ENCODE data around the gene MTERF4. TPM values are rescaled to one million over a fixed set of nuclear protein-coding genes. Genes with fewer than 3 reads are reported as not detected.

The MTERF4 gene
- total and polyA plus RNA-seq, 2 of the 13 experiments (the other 11 are each of a cell fraction or from before 2014, with no cell fraction given), result 50.5 to 59.8 TPM

GRCh38 chr2:241053576-241054251, 48.4 kb downstream of the MTERF4 start:
- H3K36me3 ChIP-seq (replicated peaks in 1 of 2; ENCODE audit: control insufficient read depth in 1 of 2, insufficient read depth in 2 of 2, low read length in 2 of 2), result no peaks in the 10 kb centered on the region
- no peaks in the 10 kb centered on the region for H3K4me1 ChIP-seq (ENCODE audit: insufficient read depth, low read length)
- 75% methylated on average over 7 of the region's 8 CpGs for WGBS (ENCODE audit: low lambda C conversion rate)
- H2AFZ ChIP-seq (ENCODE audit: low read length), result no peak overlapping the region
- H3K9ac ChIP-seq (ENCODE audit: insufficient read depth, low read depth, low read length), result no peak overlapping the region
- H3K4me2 ChIP-seq (ENCODE audit: low read depth, low read length), result no peak overlapping the region
- no peaks in the 10 kb centered on the region for H3K9me3 ChIP-seq (ENCODE audit: low read length)
- in situ Hi-C loops (cut with HindIII; ENCODE audit: extremely low pct_ligation_motif_present, low pct_unique_long_range_greater_than_20kb) (no loop called here), intact Hi-C loops (cut with micrococcal nuclease; ENCODE audit: unreplicated experiment) (no loop called here)
- H4K20me1 ChIP-seq (ENCODE audit: insufficient read depth, low read length), result no peaks in the 10 kb centered on the region
- no peak for FAIRE-seq
- H3K27me3 ChIP-seq (ENCODE audit: control insufficient read depth in 1 of 2, insufficient read depth in 2 of 2, low read length in 2 of 2), result no peaks in the 10 kb centered on the region
- BruUV-seq (replicated peaks), result no TSS peak
- no peaks in the 10 kb centered on the region for H3K79me2 ChIP-seq (ENCODE audit: insufficient read depth, low read length)
- ChIA-PET CTCF (ENCODE audit: low intra/inter-chr PET ratio, low total read pairs) (no interaction called here), POLR2A (no interaction called here)
- TF ChIP-seq BHLHE40 (IDR thresholded peaks at IDR 0.05; ENCODE audit: low read length) (no peak), HCFC1 (IDR thresholded peaks at IDR 0.05; ENCODE audit: low read depth, low read length) (no peak), SSRP1 (CRISPR knock-in tag; IDR thresholded peaks at IDR 0.05) (no peak), JUND (CRISPR knock-in tag; IDR thresholded peaks at IDR 0.05) (no peak), PTBP1 (IDR thresholded peaks at IDR 0.05; ENCODE audit: low read depth, low read length, poor library complexity, severe bottlenecking) (no peak), ZNF563 (CRISPR knock-in tag; IDR thresholded peaks at IDR 0.05) (no peak), SNRNP70 (IDR thresholded peaks at IDR 0.05; ENCODE audit: low read depth, low read length) (no peak), RARA (CRISPR knock-in tag; IDR thresholded peaks at IDR 0.05) (no peak), MED8 (CRISPR knock-in tag; IDR thresholded peaks at IDR 0.05; ENCODE audit: insufficient replicate concordance) (no peak)
- TF ChIP-seq, protein P1, sequence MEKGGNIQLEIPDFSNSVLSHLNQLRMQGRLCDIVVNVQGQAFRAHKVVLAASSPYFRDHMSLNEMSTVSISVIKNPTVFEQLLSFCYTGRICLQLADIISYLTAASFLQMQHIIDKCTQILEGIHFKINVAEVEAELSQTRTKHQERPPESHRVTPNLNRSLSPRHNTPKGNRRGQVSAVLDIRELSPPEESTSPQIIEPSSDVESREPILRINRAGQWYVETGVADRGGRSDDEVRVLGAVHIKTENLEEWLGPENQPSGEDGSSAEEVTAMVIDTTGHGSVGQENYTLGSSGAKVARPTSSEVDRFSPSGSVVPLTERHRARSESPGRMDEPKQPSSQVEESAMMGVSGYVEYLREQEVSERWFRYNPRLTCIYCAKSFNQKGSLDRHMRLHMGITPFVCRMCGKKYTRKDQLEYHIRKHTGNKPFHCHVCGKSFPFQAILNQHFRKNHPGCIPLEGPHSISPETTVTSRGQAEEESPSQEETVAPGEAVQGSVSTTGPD (CRISPR knock-in tag; IDR thresholded peaks at IDR 0.05), result no peak
- ATAC-seq, result no peak; the same call in 2 of the 3 replicates
- DNase-seq (ENCODE audit: low spot score), result no peak
- no peak overlapping the region for H3K27ac ChIP-seq (ENCODE audit: extremely low read length, insufficient read depth, low read length)
- no peak overlapping the region for H3K4me3 ChIP-seq (replicated peaks in 1 of 3; ENCODE audit: insufficient read depth in 1 of 3, low read depth in 2 of 3, low read length in 3 of 3)
